ENCODE data around the gene FHOD1.

The FHOD1 gene

GRCh38 chr16:67197704-67198103 lies 49.6 kb downstream of the FHOD1 start:
- TF ChIP-seq, protein P1, sequence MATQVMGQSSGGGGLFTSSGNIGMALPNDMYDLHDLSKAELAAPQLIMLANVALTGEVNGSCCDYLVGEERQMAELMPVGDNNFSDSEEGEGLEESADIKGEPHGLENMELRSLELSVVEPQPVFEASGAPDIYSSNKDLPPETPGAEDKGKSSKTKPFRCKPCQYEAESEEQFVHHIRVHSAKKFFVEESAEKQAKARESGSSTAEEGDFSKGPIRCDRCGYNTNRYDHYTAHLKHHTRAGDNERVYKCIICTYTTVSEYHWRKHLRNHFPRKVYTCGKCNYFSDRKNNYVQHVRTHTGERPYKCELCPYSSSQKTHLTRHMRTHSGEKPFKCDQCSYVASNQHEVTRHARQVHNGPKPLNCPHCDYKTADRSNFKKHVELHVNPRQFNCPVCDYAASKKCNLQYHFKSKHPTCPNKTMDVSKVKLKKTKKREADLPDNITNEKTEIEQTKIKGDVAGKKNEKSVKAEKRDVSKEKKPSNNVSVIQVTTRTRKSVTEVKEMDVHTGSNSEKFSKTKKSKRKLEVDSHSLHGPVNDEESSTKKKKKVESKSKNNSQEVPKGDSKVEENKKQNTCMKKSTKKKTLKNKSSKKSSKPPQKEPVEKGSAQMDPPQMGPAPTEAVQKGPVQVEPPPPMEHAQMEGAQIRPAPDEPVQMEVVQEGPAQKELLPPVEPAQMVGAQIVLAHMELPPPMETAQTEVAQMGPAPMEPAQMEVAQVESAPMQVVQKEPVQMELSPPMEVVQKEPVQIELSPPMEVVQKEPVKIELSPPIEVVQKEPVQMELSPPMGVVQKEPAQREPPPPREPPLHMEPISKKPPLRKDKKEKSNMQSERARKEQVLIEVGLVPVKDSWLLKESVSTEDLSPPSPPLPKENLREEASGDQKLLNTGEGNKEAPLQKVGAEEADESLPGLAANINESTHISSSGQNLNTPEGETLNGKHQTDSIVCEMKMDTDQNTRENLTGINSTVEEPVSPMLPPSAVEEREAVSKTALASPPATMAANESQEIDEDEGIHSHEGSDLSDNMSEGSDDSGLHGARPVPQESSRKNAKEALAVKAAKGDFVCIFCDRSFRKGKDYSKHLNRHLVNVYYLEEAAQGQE (IDR thresholded peaks at IDR 0.05; ENCODE audit: insufficient read depth in 1 of 2, low read depth in 2 of 2, low read length in 2 of 2), result no peak
- TF ChIP-seq TAF1 (IDR thresholded peaks at IDR 0.05; ENCODE audit: borderline replicate concordance, insufficient read depth, low read length) (no peak), FOXP2 (optimal IDR thresholded peaks at IDR 0.05; ENCODE audit: borderline replicate concordance, extremely low read depth, extremely low read length, insufficient read depth) (no peak), SIN3A (IDR thresholded peaks at IDR 0.05; ENCODE audit: borderline replicate concordance, insufficient read depth, low read length) (no peak), POLR2AphosphoS5 (IDR thresholded peaks at IDR 0.05; ENCODE audit: low read depth, low read length) (no peak)

DNA sequence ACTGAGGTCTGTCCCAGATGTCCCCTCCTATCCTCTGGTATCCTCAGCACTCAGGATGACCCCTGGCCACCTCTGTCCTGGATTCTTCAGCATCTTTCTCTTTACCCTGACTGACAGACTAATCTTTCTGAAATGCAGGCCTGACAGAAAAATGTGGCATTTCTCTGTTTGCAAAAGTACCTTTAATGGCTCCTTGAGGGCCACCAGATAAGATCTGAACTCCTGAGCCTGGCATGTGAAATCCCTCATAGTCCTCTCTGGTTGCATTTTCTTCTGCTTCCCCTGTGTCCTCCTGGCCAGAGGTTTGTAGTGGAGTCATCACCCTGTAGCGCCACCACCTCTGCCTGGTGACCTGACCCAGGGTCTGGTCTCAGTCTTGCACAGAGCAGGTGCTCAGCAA lies 50.4 kb downstream of the FHOD1 start:
- no peak for TF ChIP-seq POLR2AphosphoS5 (IDR thresholded peaks at IDR 0.05; ENCODE audit: low read depth, low read length)
- no peak for TF ChIP-seq FOXP2 (optimal IDR thresholded peaks at IDR 0.05; ENCODE audit: borderline replicate concordance, extremely low read depth, extremely low read length, insufficient read depth)
- TF ChIP-seq, protein P1 (IDR thresholded peaks at IDR 0.05; ENCODE audit: insufficient read depth in 1 of 2, low read depth in 2 of 2, low read length in 2 of 2), result no peak
- TF ChIP-seq TAF1 (IDR thresholded peaks at IDR 0.05; ENCODE audit: borderline replicate concordance, insufficient read depth, low read length), result no peak
- no peak for TF ChIP-seq SIN3A (IDR thresholded peaks at IDR 0.05; ENCODE audit: borderline replicate concordance, insufficient read depth, low read length)

- TF ChIP-seq SIN3A (IDR thresholded peaks at IDR 0.05; ENCODE audit: borderline replicate concordance, insufficient read depth, low read length), result no peak
- TF ChIP-seq, protein P1 (IDR thresholded peaks at IDR 0.05; ENCODE audit: insufficient read depth in 1 of 2, low read depth in 2 of 2, low read length in 2 of 2), result no peak
- TF ChIP-seq POLR2AphosphoS5 (IDR thresholded peaks at IDR 0.05; ENCODE audit: low read depth, low read length), result no peak
- TF ChIP-seq TAF1 (IDR thresholded peaks at IDR 0.05; ENCODE audit: borderline replicate concordance, insufficient read depth, low read length), result no peak
- no peak for TF ChIP-seq FOXP2 (optimal IDR thresholded peaks at IDR 0.05; ENCODE audit: borderline replicate concordance, extremely low read depth, extremely low read length, insufficient read depth)
Measured at GRCh38 chr16:67195676-67196075, 51.6 kb downstream of the FHOD1 start.

- TF ChIP-seq SIN3A (IDR thresholded peaks at IDR 0.05; ENCODE audit: borderline replicate concordance, insufficient read depth, low read length) (no peak), POLR2AphosphoS5 (IDR thresholded peaks at IDR 0.05; ENCODE audit: low read depth, low read length) (no peak), TAF1 (IDR thresholded peaks at IDR 0.05; ENCODE audit: borderline replicate concordance, insufficient read depth, low read length) (no peak), FOXP2 (optimal IDR thresholded peaks at IDR 0.05; ENCODE audit: borderline replicate concordance, extremely low read depth, extremely low read length, insufficient read depth) (no peak)
- TF ChIP-seq, protein P1 (IDR thresholded peaks at IDR 0.05; ENCODE audit: insufficient read depth in 1 of 2, low read depth in 2 of 2, low read length in 2 of 2), result no peak
Measured at GRCh38 chr16:67194260-67194659, 53.0 kb downstream of the FHOD1 start.

GRCh38 chr16:67193536-67193935 lies 53.7 kb downstream of the FHOD1 start:
- TF ChIP-seq, protein P1 (IDR thresholded peaks at IDR 0.05; ENCODE audit: insufficient read depth in 1 of 2, low read depth in 2 of 2, low read length in 2 of 2), result no peak
- TF ChIP-seq TAF1 (IDR thresholded peaks at IDR 0.05; ENCODE audit: borderline replicate concordance, insufficient read depth, low read length), result no peak
- TF ChIP-seq SIN3A (IDR thresholded peaks at IDR 0.05; ENCODE audit: borderline replicate concordance, insufficient read depth, low read length), result no peak
- no peak for TF ChIP-seq POLR2AphosphoS5 (IDR thresholded peaks at IDR 0.05; ENCODE audit: low read depth, low read length)

Data from PFSK-1 (cell line).